ENCODE data around the gene ITGAV.
"Not testable (repeated sequence)": the region's sequence is repeated elsewhere in the genome, so short reads cannot be mapped to it uniquely, and the experiment has no call there.

The ITGAV gene

GRCh38 chr2:186559370-186559769, 30.5 kb upstream of the ITGAV start:
- no peaks in the 10 kb centered on the region for H3K27me3 ChIP-seq (ENCODE audit: control insufficient read depth, insufficient read depth, low read length)
- H3K9me3 ChIP-seq (ENCODE audit: control insufficient read depth, low read depth, low read length), result no peaks in the 10 kb centered on the region
- H3K9ac ChIP-seq (ENCODE audit: low read length), result no peak overlapping the region
- H3K4me3 ChIP-seq (ENCODE audit: low read length), result no peak overlapping the region
- no peaks in the 10 kb centered on the region for H3K4me1 ChIP-seq (ENCODE audit: control insufficient read depth, low read depth, low read length)
- H3K27ac ChIP-seq (ENCODE audit: low read length), result no peak overlapping the region
- H3K36me3 ChIP-seq (ENCODE audit: control insufficient read depth, low read depth, low read length), result no peaks in the 10 kb centered on the region

GRCh38 chr2:186559848-186560247, 30.0 kb upstream of the ITGAV start:
- Histone ChIP-seq H3K27ac (ENCODE audit: low read length) (no peak overlapping the region), H3K9me3 (ENCODE audit: control insufficient read depth, low read depth, low read length) (no peaks in the 10 kb centered on the region), H3K4me1 (ENCODE audit: control insufficient read depth, low read depth, low read length) (no peaks in the 10 kb centered on the region), H3K36me3 (ENCODE audit: control insufficient read depth, low read depth, low read length) (no peaks in the 10 kb centered on the region), H3K4me3 (ENCODE audit: low read length) (no peak overlapping the region), H3K27me3 (ENCODE audit: control insufficient read depth, insufficient read depth, low read length) (no peaks in the 10 kb centered on the region), H3K9ac (ENCODE audit: low read length) (no peak overlapping the region)

DNA sequence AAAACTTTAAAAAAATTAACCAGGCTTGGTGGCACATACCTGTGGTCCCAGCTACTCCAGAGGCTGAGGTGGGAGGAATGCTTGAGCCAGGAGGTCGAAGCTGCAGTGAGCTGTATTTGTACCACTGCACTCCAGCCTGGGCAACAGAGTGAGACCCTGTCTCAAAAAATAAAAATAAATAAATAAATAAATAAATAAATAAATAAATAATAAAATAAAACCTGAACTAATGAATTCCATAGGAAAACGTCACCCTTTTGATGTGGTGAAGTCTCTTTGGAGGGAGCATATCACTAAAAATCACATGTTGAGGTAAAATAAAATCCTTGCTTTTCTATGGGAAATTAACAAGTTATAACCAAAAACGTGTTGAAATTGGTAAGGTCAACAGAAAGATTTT, 29.6 kb upstream of the ITGAV start:
- Histone ChIP-seq H3K9me3 (ENCODE audit: control insufficient read depth, low read depth, low read length) (no peaks in the 10 kb centered on the region), H3K4me3 (ENCODE audit: low read length) (no peak overlapping the region), H3K27ac (ENCODE audit: low read length) (no peak overlapping the region), H3K36me3 (ENCODE audit: control insufficient read depth, low read depth, low read length) (no peaks in the 10 kb centered on the region), H3K27me3 (ENCODE audit: control insufficient read depth, insufficient read depth, low read length) (no peaks in the 10 kb centered on the region), H3K4me1 (ENCODE audit: control insufficient read depth, low read depth, low read length) (no peaks in the 10 kb centered on the region), H3K9ac (ENCODE audit: low read length) (no peak overlapping the region)

DNA sequence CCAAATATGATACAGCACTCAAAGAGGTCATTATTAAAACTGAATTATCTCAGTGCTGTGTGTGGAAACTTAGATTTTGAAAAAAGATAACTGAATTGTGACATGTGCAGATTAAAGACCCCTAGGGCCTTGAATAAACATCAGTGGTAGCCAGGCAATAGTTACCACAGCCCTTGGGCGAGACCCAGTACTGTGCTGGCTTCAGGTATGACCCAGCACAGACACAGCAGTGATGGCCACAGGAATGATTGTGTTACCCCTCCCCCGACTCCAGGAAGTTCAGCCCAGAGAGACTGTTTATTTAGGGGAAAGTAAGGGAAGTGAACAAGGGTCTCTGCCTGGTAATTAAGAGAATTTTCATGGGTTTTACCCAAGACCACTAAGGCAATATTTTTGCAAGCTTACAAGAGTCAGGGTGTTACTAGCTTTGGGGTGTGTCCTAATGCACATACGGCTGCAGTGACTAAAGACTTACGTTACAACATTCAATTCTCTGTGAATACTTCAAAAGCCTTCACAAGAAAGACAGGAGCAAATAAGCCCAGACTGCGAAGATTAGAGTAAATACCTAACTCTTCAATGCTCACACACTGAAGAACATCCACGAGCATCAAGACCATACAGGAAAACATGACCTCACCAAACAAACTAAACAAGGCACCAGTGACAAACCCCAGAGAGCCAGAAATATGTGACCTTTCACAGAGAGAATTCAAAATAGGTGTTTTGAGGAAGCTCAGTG, 28.2 kb upstream of the ITGAV start:
- no peaks in the 10 kb centered on the region for H3K9me3 ChIP-seq (ENCODE audit: control insufficient read depth, low read depth, low read length)
- H3K9ac ChIP-seq (ENCODE audit: low read length), result no peak overlapping the region
- H3K4me3 ChIP-seq (ENCODE audit: low read length), result no peak overlapping the region
- no peaks in the 10 kb centered on the region for H3K4me1 ChIP-seq (ENCODE audit: control insufficient read depth, low read depth, low read length)
- H3K36me3 ChIP-seq (ENCODE audit: control insufficient read depth, low read depth, low read length), result no peaks in the 10 kb centered on the region
- no peaks in the 10 kb centered on the region for H3K27me3 ChIP-seq (ENCODE audit: control insufficient read depth, insufficient read depth, low read length)
- no peak overlapping the region for H3K27ac ChIP-seq (ENCODE audit: low read length)

- no peaks in the 10 kb centered on the region for H3K36me3 ChIP-seq (ENCODE audit: control insufficient read depth, low read depth, low read length)
These were observed 27.7 kb upstream of the ITGAV start for GRCh38 chr2:186562209-186562578.

GRCh38 chr2:186568600-186568999, 21.3 kb upstream of the ITGAV start:
- not testable (repeated sequence) for H3K27ac ChIP-seq (ENCODE audit: low read length); H3K4me3 ChIP-seq (ENCODE audit: low read length); H3K9ac ChIP-seq (ENCODE audit: low read length); H3K27me3 ChIP-seq (ENCODE audit: control insufficient read depth, insufficient read depth, low read length); H3K9me3 ChIP-seq (ENCODE audit: control insufficient read depth, low read depth, low read length); H3K36me3 ChIP-seq (ENCODE audit: control insufficient read depth, low read depth, low read length)
- H3K4me1 ChIP-seq (ENCODE audit: control insufficient read depth, low read depth, low read length), result peaks cover 11% of the 10 kb centered on the region

More at GRCh38 chr2:186562209-186562578, 27.7 kb upstream of the ITGAV start:
- H3K27me3 ChIP-seq (ENCODE audit: control insufficient read depth, insufficient read depth, low read length), result no peaks in the 10 kb centered on the region
- H3K9ac ChIP-seq (ENCODE audit: low read length), result no peak overlapping the region
- no peak overlapping the region for H3K4me3 ChIP-seq (ENCODE audit: low read length)
- no peak overlapping the region for H3K27ac ChIP-seq (ENCODE audit: low read length)
- no peaks in the 10 kb centered on the region for H3K9me3 ChIP-seq (ENCODE audit: control insufficient read depth, low read depth, low read length)
- H3K4me1 ChIP-seq (ENCODE audit: control insufficient read depth, low read depth, low read length), result no peaks in the 10 kb centered on the region

GRCh38 chr2:186569127-186569526, 20.7 kb upstream of the ITGAV start:
- H3K36me3 ChIP-seq (ENCODE audit: control insufficient read depth, low read depth, low read length); H3K9ac ChIP-seq (ENCODE audit: low read length); H3K9me3 ChIP-seq (ENCODE audit: control insufficient read depth, low read depth, low read length); H3K4me3 ChIP-seq (ENCODE audit: low read length); H3K27ac ChIP-seq (ENCODE audit: low read length); H3K27me3 ChIP-seq (ENCODE audit: control insufficient read depth, insufficient read depth, low read length): not testable (repeated sequence)
- peaks cover 11% of the 10 kb centered on the region for H3K4me1 ChIP-seq (ENCODE audit: control insufficient read depth, low read depth, low read length)

GRCh38 chr2:186569897-186570296, 20.0 kb upstream of the ITGAV start:
- no peaks in the 10 kb centered on the region for H3K27me3 ChIP-seq (ENCODE audit: control insufficient read depth, insufficient read depth, low read length)
- no peak overlapping the region for H3K9ac ChIP-seq (ENCODE audit: low read length)
- H3K4me1 ChIP-seq (ENCODE audit: control insufficient read depth, low read depth, low read length), result peaks cover 11% of the 10 kb centered on the region
- H3K36me3 ChIP-seq (ENCODE audit: control insufficient read depth, low read depth, low read length), result no peaks in the 10 kb centered on the region
- no peak overlapping the region for H3K4me3 ChIP-seq (ENCODE audit: low read length)
- no peaks in the 10 kb centered on the region for H3K9me3 ChIP-seq (ENCODE audit: control insufficient read depth, low read depth, low read length)
- no peak overlapping the region for H3K27ac ChIP-seq (ENCODE audit: low read length)

GRCh38 chr2:186570604-186571003, 19.3 kb upstream of the ITGAV start:
- no peaks in the 10 kb centered on the region for H3K9me3 ChIP-seq (ENCODE audit: control insufficient read depth, low read depth, low read length)
- no peaks in the 10 kb centered on the region for H3K36me3 ChIP-seq (ENCODE audit: control insufficient read depth, low read depth, low read length)
- H3K4me3 ChIP-seq (ENCODE audit: low read length), result no peak overlapping the region
- H3K4me1 ChIP-seq (ENCODE audit: control insufficient read depth, low read depth, low read length), result peaks cover 11% of the 10 kb centered on the region
- no peaks in the 10 kb centered on the region for H3K27me3 ChIP-seq (ENCODE audit: control insufficient read depth, insufficient read depth, low read length)
- H3K27ac ChIP-seq (ENCODE audit: low read length), result no peak overlapping the region
- no peak overlapping the region for H3K9ac ChIP-seq (ENCODE audit: low read length)

DNA sequence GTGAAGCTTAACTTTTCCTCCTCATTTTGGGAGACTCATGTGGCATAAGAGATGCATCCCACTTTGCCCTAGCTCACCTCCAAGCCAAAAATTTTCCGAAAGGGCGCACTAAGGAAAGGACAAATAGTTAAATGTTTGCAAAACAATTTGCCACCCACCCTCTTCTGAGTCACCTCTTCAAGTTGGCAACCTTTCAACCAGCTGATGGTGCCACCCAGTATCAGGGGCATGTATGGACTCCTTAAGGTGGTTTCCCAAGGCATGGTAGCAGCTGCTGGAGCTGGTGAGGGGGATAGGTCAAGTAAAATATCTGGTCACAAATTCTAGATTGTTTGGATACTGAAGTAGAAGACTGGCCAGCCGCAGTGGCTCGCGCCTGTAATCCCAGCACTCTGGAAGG, 17.2 kb upstream of the ITGAV start:
- Histone ChIP-seq H3K27ac (ENCODE audit: low read length) (no peak overlapping the region), H3K4me3 (ENCODE audit: low read length) (no peak overlapping the region), H3K36me3 (ENCODE audit: control insufficient read depth, low read depth, low read length) (no peaks in the 10 kb centered on the region), H3K9me3 (ENCODE audit: control insufficient read depth, low read depth, low read length) (no peaks in the 10 kb centered on the region), H3K9ac (ENCODE audit: low read length) (no peak overlapping the region), H3K27me3 (ENCODE audit: control insufficient read depth, insufficient read depth, low read length) (no peaks in the 10 kb centered on the region), H3K4me1 (ENCODE audit: control insufficient read depth, low read depth, low read length) (peaks cover 11% of the 10 kb centered on the region)

- Histone ChIP-seq H3K9ac (ENCODE audit: low read length) (no peak overlapping the region), H3K27ac (ENCODE audit: low read length) (no peak overlapping the region), H3K9me3 (ENCODE audit: control insufficient read depth, low read depth, low read length) (no peaks in the 10 kb centered on the region), H3K4me3 (ENCODE audit: low read length) (no peak overlapping the region), H3K36me3 (ENCODE audit: control insufficient read depth, low read depth, low read length) (no peaks in the 10 kb centered on the region), H3K27me3 (ENCODE audit: control insufficient read depth, insufficient read depth, low read length) (no peaks in the 10 kb centered on the region), H3K4me1 (ENCODE audit: control insufficient read depth, low read depth, low read length) (peaks cover 11% of the 10 kb centered on the region)
These were observed 16.3 kb upstream of the ITGAV start for GRCh38 chr2:186573531-186573930.

DNA sequence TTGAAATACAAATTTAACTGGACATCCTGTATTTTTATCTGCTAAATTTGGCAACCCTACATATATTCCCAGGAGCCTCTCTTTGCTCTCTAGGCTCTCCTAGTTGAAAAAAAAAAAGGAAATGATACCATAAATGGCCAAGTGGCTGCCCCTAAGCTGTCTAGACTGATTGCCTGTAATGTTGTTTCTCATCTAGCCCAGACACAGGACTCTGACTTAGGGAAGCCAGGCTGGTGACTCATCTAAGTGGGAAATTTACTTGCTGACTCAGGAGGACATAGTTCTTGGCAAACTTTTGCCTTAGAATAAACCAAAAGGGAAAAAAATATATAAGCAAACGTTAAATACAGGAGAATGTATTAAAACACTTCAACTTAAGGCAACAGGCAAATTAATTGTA, 14.6 kb upstream of the ITGAV start:
- H3K4me1 ChIP-seq (ENCODE audit: control insufficient read depth, low read depth, low read length), result peaks cover 7% of the 10 kb centered on the region
- H3K4me3 ChIP-seq (ENCODE audit: low read length), result no peak overlapping the region
- H3K9ac ChIP-seq (ENCODE audit: low read length), result no peak overlapping the region
- H3K27ac ChIP-seq (ENCODE audit: low read length), result no peak overlapping the region
- no peaks in the 10 kb centered on the region for H3K27me3 ChIP-seq (ENCODE audit: control insufficient read depth, insufficient read depth, low read length)
- H3K9me3 ChIP-seq (ENCODE audit: control insufficient read depth, low read depth, low read length), result no peaks in the 10 kb centered on the region
- H3K36me3 ChIP-seq (ENCODE audit: control insufficient read depth, low read depth, low read length), result no peaks in the 10 kb centered on the region
